Neural progenitor cell (in vitro differentiated cells): ENCODE measurements around the gene HLA-DPB1.

Source experiments
- EZH2 ChIP-seq: fragments of 200-600 bp; sonication (generic); IDR thresholded peaks from 2 replicates; pipeline ENCODE4 v1.6.1; 2017; ENCODE audit warnings: antibody characterized with exemption, mild to moderate bottlenecking, moderate library complexity
- EZH2phosphoT487 ChIP-seq: fragments of 200-600 bp; sonication (generic); IDR thresholded peaks from 2 replicates; pipeline ENCODE4 v1.6.1; 2017; ENCODE audit warnings: antibody characterized with exemption
- TF ChIP-seq, protein P1 (sequence below): fragments of 200-600 bp; sonication (generic); IDR thresholded peaks from 2 replicates; pipeline ENCODE4 v1.5.1; 2017; ENCODE audit warnings: antibody characterized with exemption, mild to moderate bottlenecking

- TF ChIP-seq, protein P1, sequence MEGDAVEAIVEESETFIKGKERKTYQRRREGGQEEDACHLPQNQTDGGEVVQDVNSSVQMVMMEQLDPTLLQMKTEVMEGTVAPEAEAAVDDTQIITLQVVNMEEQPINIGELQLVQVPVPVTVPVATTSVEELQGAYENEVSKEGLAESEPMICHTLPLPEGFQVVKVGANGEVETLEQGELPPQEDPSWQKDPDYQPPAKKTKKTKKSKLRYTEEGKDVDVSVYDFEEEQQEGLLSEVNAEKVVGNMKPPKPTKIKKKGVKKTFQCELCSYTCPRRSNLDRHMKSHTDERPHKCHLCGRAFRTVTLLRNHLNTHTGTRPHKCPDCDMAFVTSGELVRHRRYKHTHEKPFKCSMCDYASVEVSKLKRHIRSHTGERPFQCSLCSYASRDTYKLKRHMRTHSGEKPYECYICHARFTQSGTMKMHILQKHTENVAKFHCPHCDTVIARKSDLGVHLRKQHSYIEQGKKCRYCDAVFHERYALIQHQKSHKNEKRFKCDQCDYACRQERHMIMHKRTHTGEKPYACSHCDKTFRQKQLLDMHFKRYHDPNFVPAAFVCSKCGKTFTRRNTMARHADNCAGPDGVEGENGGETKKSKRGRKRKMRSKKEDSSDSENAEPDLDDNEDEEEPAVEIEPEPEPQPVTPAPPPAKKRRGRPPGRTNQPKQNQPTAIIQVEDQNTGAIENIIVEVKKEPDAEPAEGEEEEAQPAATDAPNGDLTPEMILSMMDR, result no peak
- TF ChIP-seq EZH2 (no peak), EZH2phosphoT487 (no peak)
Measured at GRCh38 chr6:33077908-33078307, 2.1 kb downstream of the HLA-DPB1 start.
